ENCODE measurements around the gene ARL2BP.
A peak's percentile ranks its signal among the peaks of the same experiment; 100 is the strongest.

Gene ARL2BP

DNA sequence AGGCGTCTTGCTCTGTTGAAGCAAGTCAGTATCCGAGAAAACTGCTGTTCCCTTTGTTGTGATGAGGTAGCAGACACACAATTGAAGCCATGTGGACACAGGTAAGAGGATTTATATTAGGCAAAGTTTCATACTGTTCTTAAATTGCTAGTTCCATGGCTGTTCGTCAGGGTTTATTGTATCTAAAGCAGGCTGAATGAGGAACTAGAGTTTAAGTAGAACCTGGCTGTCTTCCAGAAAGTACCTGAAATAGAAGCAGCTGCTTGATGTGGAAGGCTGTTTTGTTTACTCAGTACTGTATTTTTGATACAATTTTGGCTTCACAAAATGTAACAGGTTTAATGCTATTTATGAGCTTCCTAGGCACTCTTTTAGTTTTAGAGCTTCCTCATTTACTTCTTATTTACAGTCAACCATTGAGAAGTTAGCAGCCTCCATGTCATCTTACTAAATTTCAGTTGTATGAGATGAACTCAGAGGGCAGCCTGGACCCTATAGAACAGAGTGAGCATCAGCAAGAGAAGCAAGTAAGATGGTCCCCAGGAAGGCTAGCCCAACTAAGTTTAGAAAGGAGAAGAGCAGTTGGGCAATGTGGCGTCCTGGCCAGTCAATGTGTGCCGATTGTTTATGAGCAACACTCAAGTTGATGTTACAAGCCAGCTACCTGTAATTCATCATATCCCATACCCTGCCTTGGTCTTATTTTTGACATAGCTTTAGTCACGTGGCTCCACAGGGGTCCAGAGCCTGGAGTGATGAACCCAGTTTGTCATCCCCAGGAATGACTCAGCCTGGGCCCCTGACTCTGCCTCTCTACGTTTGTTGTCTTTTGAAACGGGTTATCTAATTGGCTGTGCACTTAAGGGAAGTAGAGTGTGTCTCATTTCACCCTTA is 9.7 kb upstream of the ARL2BP start:
- DNase-seq, result peak; percentile 93

DNA sequence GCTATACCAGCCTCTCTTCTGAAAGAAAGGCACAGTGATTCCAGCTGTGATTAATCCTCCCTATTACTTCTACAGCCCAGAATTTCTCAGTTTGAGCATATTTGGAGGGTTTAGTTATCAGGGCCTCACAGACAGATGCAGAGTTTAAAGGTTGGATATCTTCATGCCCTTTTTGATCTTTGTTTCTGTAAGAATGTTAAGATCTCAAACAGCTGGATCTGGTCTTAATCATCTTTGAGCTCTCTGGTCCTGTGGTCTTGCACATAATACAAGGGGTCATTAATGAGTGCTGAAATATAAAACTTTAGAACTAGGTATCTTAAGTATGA is 9.1 kb upstream of the ARL2BP start:
- no peak for DNase-seq

DNA sequence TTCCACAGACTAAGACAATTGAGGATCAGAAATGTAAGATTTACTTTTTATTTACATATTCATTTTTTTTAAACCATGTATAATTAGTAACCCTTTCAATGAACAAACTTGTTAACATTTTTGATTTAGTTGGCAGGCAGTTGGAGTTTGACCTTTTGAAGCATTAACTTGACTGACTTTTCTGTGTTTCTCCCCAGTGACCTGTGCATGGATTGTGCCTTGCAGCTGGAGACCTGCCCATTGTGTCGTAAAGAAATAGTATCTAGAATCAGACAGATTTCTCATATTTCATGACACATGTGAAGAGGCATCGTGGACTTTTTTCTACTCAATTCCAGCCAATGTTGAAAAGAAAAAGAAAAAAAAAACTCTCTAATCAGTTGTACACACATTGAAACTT is 6.4 kb upstream of the ARL2BP start:
- no peak for DNase-seq

DNA sequence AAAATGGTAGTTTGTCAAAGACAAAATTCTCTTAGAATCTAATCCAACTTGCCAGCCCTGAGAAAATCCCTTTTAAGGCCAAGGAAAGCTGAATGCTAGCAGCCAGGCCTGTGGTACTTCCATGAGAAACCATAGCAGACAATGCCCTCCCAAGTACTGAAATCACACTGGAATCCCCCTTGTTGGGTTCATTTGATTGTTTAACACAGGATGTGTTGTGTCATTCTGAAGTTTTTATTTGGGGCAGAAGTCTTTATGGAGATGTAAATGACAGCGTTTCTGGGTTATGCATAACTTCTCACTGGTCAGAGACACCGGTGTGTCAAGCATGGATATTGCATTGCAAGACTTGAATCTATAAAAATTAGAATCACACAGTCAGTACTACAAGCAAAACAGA is 6.0 kb upstream of the ARL2BP start:
- DNase-seq, result no peak

DNA sequence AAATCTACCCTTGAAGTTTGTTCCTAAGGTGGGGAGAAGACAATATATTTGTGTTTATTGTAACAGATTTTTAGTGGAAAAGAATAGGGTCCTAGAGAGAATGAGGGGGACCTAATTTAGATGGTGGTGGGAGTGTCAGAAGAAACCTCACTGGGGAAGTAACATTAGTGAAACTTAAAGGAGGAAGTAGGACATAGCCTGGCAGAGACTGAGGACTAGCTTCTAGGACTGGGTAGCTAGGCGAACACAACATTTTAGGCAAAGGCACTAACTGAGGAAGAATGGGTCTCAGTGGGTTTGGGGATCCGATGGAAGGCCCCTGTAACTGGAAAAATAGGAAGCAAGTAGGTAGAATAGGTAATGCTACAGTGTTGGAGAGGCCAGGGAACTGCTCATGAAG is 4.2 kb upstream of the ARL2BP start:
- DNase-seq, result no peak

DNA sequence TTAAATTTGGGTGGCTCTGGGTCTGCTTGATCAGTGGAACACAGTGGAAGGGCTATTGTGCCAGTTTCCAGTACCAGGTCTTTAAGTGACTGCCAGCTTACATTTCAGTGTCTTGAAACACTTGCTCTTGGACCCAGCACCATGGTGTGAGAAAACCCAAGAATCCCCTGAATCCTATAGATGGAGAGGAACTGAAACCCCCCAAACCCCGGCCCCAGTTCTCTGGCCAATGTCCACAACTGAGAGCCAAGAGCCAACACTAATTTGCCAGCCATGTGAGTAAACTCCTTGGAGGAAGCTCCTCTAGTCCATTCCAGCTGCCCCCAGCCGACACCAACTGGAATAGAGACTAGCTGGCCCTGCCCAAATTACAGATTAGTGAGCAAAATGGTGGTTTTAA is 2.4 kb upstream of the ARL2BP start:
- DNase-seq, result no peak

DNA sequence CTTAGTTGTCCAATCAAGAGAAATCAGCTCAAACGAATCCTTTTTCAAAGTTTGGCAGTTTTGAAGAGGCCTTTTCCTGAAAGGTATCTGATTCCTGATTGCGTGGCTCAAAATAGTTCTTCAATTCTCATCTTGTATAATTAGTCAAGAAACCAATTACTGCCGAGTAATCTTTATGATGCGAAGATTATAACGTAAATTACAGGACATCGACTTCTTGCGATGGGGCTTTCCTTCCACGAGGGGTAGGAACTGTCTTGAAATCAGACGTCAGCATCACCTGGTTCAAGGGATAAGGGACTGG is 644 bp upstream of the ARL2BP start:
- no peak for DNase-seq

DNA sequence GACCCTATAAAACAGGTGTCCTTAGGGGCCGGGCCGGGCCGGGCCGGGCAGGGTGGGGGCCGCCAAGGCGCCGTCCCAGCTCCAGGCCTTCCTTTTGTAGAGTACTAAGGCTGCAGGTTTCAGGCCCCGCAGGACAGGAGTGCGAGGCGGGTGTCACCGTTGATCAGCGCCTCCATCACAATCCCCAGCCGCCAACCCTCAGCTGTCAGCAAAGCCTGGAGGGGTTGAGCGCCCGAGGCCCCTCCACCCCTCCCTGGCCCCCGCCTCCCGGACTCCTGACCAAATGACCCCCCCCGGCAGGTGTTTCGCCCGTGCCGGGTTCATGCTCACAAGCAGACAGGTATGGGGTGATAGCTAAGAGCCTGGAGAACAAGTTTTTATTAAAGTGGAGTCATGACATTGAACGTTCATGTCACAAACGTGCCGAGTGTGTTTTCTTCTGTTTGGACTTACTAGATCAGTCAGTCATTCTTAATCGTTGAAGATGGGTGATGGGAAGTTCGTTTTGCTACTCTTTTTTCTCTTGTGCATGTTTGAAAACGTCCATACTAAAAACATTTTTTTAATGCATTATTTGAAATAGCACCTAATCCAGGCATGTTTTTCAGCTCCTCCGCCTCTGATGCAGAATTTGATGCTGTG is 534 bp downstream of the ARL2BP start:
- DNase-seq, result no peak

DNA sequence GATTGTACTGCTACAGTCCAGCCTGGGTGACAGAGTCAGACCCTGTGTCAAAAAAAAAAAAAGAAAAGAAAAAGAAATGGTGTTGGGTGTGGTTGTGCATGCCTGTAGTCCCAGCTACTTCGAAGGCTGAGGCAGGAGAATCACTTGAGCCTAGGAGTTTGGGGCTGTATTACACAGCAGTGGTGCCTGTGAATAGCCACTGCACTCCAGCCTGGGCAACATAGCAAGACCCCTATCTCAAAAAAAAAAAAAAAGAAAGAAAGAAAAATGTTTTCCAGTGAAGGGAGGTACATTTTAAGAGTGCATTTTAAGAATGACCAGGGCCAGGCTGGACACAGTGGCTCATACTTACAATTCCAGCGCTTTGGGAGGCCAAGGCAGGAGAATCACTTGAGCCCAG is 6.3 kb downstream of the ARL2BP start:
- no peak for DNase-seq

DNA sequence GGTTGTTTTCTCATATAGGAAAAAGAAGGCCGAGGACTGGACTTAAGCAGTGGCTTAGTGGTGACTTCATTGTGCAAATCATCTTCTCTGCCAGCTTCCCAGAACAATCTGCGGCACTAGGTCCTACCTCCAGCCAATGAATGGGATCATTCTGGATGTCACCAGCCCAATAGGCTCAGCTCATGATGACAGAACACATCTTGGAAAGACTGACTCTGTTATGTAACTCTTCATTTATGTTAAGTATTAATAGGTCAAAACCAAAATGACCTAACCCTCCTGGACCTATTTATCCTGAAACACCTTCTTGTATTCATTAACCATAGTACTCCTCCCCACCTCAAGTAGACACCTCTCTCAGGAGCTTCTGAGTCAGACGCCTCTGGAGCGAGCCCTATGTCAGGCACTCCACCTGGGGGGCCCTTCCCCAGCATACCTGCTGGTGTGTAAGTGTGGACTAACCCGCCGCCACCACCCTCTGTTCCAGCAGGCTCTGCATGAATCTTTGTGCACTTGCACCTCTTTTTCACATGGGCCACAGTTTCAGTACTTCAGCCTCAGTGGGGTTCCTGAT is 7.2 kb downstream of the ARL2BP start:
- DNase-seq, result no peak

DNA sequence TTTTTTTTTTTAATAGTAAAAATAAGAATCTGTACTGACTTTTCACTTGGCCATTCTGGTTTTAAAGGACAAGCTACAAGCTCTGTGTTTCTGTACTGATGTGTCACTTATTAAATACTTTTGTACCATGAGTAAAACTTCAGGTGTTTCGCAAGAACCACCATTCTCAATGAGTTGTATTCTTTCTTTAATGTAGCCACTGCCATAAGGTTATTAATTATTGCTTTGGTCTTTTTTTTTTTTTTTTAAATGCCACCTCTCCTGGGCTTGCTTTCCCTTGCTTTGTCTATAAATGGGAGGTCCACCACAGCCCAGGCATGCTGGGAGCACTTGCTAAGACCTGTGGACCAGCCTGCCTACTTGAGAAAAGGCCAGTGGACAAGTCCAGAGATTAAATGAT is 8.4 kb downstream of the ARL2BP start:
- no peak for DNase-seq

DNA sequence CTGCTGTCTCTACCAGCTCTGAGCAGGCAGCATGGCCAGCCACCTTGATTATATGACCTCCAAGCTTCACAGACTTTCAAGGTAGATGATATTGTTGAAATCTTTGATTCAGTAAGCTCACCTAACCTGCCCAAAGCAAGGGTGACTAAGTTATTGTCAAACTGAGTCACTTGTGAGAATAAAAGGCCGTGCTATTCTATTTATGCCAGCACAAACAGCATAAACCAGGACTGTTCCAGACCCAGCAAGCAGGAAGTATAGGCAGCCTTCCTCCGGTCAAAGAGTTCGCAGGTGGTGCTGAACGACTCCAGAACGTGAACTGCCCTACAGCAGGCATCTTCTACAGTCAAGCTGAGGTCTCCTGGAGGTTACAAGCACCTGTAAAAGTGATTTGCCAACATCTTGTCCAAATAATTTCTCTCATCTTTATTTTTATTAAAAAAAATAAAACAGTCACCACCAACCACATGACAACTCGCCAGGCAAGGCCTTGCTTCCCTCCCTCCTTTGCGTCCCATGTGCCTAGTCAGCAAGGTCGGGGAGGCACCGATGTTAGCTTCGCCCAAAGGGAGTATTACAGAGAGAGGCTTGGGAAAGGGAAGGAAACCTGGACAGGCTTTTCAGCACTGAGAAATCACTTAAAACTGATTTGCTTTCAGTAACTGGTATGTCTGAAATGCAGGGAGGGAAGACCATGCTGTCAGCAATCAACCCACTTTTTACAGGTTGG is 10.8 kb downstream of the ARL2BP start:
- no peak for DNase-seq

DNA sequence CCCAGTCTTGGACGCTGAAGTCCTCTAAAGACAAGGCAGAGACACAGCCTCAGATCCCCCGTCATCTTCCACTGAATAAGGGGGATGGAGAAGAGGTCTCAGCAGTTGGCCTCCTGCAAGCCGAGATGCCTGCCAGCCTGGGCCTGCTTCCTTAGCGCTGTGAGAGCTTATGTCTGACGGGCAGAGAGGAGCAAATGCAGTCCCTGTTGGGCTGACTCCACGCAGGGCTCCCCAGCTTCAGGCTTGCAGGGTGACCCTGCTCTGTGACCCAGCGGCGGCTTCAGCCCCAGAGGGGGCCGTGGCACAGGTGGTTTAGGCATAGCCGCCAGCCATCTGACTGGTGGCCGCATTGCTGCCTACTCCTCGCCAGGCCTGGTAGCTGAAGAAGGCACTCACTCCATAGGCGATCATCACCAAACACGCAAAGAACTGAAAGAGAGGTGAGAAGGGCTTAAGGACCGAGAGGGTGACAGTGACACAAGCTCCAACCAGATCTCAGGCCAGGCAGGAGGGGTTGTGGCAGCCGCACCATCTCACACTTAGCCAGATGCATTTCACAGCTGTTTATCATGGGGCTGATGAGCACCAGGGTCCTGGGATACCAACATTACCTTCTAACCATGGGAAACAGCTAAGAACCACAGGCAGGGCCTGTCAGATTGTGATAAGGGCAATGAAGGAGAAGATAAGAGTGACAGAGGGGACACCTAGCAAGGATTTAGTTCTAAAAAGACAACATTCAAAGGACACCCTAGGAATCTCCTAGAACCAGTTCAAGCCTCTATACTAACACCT is 11.7 kb downstream of the ARL2BP start:
- no peak for DNase-seq

DNA sequence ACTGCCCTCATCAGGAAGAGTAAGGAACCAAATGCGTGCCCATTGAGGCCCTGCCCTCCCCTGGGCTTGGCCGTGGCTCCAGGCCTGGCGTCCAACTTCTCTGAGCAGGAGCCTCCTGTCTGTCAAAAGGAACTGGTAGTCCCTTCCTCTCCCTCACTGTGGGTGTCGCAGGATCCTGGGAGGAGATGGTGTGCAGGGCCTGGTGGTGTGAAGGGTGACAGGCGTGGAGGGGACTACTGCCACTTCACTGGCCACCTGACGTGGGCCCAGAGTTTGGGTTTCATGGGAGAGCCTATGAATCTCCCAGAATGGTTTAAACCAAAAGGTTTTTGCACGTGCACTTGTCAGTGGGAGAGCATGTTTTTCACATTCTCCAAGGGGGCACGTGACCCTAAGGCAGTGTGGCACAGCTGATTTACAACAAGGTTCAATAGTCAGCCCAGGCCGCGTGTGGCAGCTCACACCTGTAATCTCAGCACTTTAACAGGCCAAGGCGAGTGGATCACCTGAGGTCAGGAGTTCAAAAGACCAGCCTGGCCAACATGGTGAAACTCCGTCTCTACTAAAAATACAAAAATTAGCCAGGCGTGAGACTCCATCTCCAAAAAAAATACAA is 12.5 kb downstream of the ARL2BP start:
- DNase-seq, result no peak

DNA sequence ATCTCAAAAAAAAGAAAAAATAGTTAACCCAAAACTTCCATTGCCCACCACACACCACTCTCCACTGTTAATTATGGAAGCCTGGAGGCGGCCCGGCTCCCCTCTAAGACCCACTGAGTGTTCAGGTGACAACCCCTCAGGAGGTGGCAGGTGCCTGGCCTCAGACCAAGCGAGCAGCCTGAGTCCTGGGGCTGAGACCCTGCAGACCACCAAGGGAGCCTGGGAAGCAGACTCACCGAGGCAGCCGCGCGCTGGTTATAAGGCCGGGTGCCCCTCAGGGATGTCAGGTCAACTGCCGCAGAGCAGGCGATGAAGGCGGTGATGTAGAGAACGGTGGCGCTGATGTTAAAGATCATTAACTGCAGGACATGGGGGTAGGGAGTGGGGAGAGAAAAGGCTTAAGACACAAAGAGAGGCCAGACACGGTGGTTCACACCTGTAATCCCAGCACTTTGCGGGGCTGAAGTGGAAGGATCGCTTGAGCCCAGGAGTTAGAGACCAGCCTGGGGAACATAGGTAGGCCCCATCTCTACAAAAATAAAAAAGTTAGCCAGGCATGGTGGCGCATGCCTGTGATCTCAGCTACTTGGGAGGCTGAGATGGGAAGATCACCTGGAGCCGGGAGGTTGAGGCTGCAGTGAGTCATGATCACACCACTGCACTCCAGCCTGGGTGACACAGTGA is 13.3 kb downstream of the ARL2BP start:
- DNase-seq, result no peak

DNA sequence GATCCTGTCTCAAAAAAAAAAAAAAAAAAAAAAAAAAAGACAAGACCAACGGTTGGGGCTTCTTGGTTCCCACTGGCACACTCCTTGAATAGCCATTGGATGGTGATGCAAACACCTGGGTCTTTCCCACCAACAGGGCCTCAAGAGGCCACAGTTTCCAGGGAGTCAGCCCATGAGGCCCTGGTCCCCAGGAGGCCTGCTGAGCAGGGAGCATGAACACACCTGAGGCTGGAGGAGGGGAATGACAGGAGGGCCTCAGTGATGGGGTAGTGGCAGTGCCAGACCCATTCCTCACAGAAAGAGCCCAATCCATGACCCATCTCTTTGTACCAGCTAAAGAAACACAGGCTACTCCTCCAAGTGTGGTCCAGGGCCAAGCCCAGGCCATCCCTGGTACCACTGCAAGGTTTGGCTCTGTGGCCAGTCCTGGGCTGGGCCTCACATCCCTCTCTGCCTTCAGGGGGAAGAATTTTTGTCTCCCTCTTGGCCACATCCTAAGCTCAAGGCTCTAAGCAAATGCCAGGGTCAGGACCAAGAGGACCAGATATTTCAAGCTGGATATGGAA is 13.9 kb downstream of the ARL2BP start:
- no peak for DNase-seq

DNA sequence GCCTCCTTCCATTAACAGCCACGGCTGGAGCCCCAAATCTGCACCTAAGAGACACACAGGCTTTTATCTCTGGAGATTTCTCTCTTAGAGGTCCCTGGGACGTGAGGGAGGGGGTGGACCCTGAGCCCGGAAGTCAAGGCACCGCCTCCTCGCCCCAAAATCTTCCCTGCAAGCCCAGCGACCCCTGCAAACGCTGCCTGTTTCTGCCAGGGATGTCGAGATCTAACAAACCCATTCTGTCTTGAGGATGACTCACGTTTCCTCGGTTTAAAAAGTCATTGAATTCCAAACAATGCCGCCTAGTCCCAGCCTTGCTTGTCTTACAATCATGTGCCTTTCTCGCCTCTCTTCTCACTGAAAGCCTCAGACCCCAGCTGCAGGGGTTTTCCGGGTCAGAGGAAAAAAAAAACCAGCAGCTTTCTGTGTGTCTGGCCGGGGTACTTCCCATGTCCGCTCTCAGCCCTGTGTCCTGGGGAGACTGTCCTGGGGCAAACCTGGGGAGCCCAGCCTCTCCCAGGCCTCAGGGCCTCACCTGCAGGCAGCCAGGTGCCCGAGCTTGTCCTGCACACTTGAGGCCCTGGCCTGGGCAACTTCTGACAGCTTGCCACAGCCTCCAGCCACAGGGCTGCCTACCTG is 15.4 kb downstream of the ARL2BP start:
- no peak for DNase-seq

DNA sequence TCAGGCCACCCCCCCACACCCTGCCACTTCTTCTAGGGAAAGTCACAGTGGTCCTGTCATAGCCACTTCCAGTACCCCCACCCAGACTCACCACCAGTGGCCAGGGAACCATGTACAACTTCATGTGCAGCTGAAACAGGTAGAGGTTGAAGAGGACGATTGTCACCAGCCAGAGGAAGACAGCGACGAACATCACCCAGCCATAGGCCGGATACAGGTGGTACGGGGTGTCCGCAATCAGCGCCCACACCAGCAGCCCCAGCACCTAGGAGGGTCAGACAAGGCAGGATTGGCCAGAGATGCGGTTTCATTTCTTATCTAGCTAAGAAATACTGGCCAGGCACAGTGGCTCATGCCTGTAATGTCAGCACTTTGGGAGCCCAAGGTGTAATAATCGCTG is 16.7 kb downstream of the ARL2BP start:
- no peak for DNase-seq

DNA sequence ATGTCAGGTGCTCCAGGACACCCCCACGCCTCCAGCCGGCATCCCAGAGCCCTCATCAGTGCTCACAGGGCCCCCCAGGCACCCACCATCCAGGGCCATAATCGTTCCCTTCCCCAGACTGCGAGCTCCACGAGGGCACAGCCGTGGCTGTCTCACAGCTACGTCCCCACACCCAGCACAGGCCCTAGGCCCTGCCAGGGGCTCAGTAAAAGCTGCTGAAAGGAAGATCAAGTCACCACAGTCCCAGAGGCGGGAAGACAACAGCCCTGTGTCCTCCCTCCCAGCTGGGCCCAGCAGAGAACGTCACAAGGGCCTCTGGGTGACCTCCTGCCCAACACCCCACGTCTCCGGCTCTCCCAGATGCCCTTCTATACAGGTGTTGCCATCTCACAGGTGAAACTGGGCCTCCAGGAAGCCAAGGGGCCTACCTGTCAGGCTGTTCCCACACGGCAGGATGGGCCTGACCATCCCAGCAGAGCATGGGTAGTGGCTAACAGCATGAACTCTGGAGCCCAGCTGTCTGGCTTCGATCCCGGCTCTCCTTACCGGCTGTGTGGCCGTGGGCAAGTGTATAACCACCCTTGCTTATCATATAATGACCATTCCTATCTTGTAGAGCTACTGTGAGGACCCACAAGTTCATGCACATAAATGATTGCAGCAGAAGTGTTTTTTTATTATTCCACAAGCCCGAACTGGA is 17.9 kb downstream of the ARL2BP start:
- no peak for DNase-seq

DNA sequence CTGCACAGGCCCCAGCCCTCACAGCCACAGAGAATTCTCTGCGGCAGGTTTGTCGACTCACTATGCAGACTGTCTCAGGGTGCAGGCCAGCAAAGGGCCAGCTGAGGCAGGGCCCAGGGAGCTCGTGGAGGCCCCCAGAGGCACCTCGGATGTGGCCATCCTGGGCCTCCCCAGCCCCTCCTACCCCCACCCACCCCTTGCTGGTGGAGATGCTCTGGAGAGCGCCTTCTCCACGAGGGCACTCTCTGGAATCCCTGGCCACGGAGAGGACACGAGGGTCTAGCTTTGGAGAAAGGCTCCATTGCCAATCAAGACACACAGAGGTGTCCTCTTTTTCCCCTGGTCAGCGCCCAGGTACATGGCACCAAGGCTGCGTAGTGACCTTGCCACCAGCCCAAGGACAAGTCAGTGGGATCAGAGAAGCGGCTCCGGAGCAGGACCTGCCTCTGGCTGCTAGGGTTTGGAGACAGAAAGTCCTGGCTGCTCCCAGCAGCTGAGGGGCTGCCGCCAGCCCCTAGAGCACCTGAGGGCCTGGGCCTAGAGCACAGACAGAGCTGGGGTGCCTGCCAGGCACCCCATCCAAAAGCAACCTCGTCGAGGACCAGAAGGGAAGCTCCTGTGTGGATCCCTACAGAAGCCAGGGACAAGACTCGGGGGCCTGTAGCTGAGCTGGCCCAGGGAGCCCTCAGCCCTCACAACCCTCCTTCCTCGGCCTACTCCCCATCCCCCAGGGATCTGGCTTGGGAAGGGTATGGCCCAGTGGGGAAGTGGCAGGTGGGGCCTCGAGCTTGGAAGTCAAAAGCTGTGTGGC is 18.7 kb downstream of the ARL2BP start:
- no peak for DNase-seq
